HL-60 (cell line): Measurements from ENCODE around the gene PCNX2.

Experiments used
- DNase-seq, 2 experiments: peaks; one replicate each; pipeline ENCODE4 v3.0.0-alpha.2; 2010 to 2020; ENCODE audit warnings: low read depth in 1 of 2, low spot score in 1 of 2
- H3K27ac ChIP-seq: fragments of 250-450 bp; sonication (Bioruptor Pico); replicated peaks from 2 replicates; pipeline ENCODE4 v1.5.1; 2020; ENCODE audit warnings: mild to moderate bottlenecking, moderate library complexity
- H3K27me3 ChIP-seq: fragments of 250-450 bp; sonication (Bioruptor Pico); 2 replicates; pipeline ENCODE4 v1.5.1; 2021; ENCODE audit warnings: mild to moderate bottlenecking, moderate library complexity; ENCODE audit not compliant: insufficient read depth, poor library complexity, severe bottlenecking
- H3K4me3 ChIP-seq: replicated peaks from 2 replicates; pipeline ENCODE4 v1.5.1; 2011; ENCODE audit warnings: mild to moderate bottlenecking, control low read depth, low read length; ENCODE audit not compliant: insufficient read depth
- CTCF ChIP-seq: IDR thresholded peaks from one replicate; pipeline ENCODE4 v1.5.1; 2011; ENCODE audit warnings: low read length, control low read depth, inconsistent platforms; ENCODE audit not compliant: insufficient read depth
- GABPA ChIP-seq: IDR thresholded peaks from 2 replicates; pipeline ENCODE4 v1.6.1; 2012; ENCODE audit warnings: low read depth
- POLR2AphosphoS5 ChIP-seq: IDR thresholded peaks from 2 replicates; pipeline ENCODE4 v1.6.1; 2012; ENCODE audit warnings: low read depth
- REST ChIP-seq: IDR thresholded peaks from 2 replicates; pipeline ENCODE4 v1.6.1; 2012; ENCODE audit warnings: low read depth; ENCODE audit not compliant: insufficient replicate concordance
- SPI1 ChIP-seq: IDR thresholded peaks from 2 replicates; pipeline ENCODE4 v1.6.1; 2012; ENCODE audit warnings: low read depth, mild to moderate bottlenecking, borderline replicate concordance

The PCNX2 gene

GRCh38 chr1:233256789-233257188, 38.7 kb downstream of the PCNX2 start:
- TF ChIP-seq CTCF (no peak), REST (no peak), POLR2AphosphoS5 (no peak), GABPA (no peak), SPI1 (no peak)
- no peak overlapping the region for H3K4me3 ChIP-seq
- DNase-seq: no peak
- H3K27me3 ChIP-seq: no peaks in the 10 kb centered on the region
- no peak overlapping the region for H3K27ac ChIP-seq

GRCh38 chr1:233256191-233256590, 39.3 kb downstream of the PCNX2 start:
- no peak for DNase-seq

GRCh38 chr1:233255145-233255544, 40.4 kb downstream of the PCNX2 start:
- no peak overlapping the region for H3K27ac ChIP-seq
- TF ChIP-seq SPI1 (no peak), POLR2AphosphoS5 (no peak), GABPA (no peak), CTCF (no peak), REST (no peak)
- DNase-seq: no peak
- H3K27me3 ChIP-seq: no peaks in the 10 kb centered on the region
- no peak overlapping the region for H3K4me3 ChIP-seq

More at GRCh38 chr1:233256191-233256590, 39.3 kb downstream of the PCNX2 start:
- no peak overlapping the region for H3K4me3 ChIP-seq
- TF ChIP-seq POLR2AphosphoS5 (no peak), CTCF (no peak), REST (no peak), SPI1 (no peak), GABPA (no peak)
- no peaks in the 10 kb centered on the region for H3K27me3 ChIP-seq
- no peak overlapping the region for H3K27ac ChIP-seq
